GM18951 (cell line): ENCODE results near the gene SPTBN1.
A peak's percentile ranks its signal among the peaks of the same experiment; 100 is the strongest.

Experiments
- POLR2A ChIP-seq: IDR thresholded peaks from 4 replicates; pipeline ENCODE4 v1.6.1; 2011; ENCODE audit warnings: mild to moderate bottlenecking; ENCODE audit not compliant: insufficient read length, insufficient read depth; ENCODE audit errors: extremely low read depth
- in situ Hi-C: fragments of 300-500 bp; cut with MboI; formaldehyde crosslinking; loops from one replicate; pipeline ENCODE4 v1.12.0; 2022; ENCODE audit warnings: low sequenced_read_pairs, mixed read lengths, inconsistent platforms; ENCODE audit not compliant: unreplicated experiment

Gene SPTBN1

DNA sequence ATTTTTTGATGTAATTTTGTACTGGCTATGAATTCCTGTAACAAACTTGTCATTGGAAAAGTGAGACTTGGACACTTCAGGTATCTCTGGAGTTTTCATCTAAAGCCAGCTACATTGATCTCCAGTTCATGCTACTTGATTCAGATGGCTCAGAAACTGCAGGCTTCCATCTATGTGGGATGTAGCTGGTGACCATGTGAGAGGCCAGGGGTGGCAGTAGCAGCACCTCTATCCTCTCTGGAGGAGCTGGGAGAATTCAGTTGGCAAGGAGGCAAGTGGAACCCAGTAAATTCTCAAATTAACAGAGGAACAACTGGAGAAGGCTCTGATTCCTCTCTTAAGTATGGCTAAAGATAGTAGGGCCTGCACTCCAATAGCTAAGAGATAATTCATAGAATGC is 10.0 kb upstream of the SPTBN1 start:
- in situ Hi-C loops, result no loop called here
- no peak for TF ChIP-seq POLR2A

DNA sequence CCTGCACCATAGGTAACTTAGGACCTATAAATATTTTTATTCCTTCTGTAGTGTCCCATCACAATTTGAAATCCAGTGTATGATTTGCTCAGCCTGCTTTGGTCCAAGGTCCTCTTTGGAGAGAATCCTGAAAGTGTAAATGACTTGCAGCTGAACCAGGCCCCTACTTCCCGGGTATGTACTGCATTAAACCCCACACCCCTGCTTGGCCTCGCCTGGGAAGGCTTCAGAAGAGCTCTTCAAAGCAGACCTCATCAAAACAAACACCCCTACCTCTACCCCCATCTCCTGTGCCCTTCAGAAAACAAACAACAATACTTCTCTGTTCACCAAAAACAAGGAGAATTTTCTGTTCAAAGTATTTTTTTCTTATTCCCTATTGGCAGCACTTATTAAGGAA is 9.5 kb upstream of the SPTBN1 start:
- in situ Hi-C loops, result no loop called here

DNA sequence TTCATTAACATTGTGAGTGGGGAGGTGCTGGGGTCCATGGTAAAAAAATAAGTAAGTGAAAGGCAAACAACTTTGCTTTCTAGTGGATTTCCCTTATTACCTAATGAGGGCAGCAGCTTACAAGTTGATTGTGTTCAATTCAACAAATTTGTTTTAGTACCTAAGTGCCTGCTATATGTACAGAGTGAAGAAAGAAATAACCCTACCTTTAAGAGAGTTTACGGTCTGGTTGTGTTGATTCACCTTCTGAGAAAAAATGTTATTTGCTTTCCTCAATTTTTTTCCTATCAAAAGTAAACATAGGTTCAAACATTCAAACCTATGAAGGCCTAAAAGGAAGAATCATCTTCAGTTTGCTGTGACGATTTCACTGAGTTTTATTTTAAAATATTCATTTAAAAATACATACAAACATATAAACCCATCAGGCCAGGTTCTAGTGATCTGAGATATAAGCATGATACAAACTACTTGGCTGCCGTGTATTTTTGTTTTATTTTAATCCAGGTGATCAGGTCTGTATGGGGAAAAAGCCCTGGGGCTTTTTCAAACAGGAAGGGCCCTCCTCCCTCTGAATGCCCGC is 1.5 kb upstream of the SPTBN1 start:
- TF ChIP-seq POLR2A, result no peak
- in situ Hi-C loops, result no loop called here

More for the DNA sequence above, 9.5 kb upstream of the SPTBN1 start:
- no peak for TF ChIP-seq POLR2A

DNA sequence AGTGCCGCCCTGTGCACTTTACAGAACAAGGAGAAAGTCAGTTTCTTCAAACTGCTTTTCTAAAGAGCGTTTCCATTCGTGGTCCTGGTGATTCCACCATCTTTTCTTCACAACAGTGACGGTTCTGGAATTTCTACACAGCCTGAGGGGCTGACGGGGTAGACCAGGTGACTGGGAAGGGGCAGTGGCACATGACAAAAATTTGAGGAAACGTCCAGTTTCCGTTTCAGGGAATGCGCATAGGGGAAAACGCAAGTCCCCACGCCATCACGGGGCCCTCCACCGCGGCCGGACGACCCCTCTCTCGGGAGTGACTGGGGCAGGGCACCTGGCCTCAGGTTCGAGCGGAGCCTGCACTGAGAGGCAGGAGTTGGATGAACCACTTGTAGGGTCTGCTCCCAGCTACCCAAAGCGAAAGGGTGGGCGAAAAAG is 980 bp upstream of the SPTBN1 start:
- in situ Hi-C loops, result no loop called here
- no peak for TF ChIP-seq POLR2A

DNA sequence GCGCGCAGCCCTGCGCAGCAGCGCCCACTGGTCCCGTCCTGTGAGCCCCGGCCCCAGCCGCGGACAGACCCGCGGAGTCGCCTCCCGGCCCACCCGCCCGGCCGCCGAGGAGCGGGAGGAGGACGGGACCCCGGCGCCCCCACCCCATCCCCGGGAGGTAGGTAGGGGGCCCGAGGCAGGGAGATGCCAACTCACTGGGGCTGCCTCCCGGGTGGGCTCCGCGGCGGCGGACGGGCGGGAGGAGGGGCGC is 160 bp downstream of the SPTBN1 start:
- in situ Hi-C loops, result no loop called here
- TF ChIP-seq POLR2A, result peak; percentile 26

DNA sequence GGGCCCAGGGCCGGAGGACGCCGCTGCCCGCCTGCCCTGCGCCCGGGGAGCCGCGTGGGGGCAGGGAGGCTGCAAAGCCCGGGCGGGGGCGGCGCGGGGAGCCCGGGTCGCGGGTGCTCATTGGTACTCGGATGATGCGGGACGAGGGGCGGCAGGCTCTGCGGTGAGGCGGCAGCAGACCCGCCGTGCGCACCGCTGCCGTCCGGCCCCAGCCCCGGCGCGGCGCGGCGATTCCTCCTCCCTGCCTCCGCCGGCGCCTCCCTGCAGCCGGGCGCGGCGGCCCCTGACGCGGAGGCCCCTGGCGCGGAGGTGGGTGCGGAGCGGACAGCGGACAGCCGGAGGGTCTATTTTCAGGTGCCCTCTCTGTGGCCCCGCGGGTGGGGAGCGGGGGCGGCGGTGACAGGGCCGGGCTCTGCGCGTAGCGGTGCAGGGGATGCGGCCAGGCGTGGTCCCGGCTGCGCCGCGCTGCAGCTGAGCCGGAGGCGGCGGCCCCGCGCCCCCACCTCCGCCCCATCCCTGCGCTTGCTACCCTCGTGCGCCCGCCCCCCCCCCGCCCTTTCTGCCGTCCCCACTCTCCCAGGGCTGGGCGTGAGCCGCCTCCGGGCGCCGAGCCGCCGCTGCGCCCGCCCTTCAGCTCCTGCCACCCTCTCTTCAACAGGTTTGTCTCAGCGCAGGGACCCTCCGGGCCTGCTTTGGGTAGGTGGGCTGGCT is 640 bp downstream of the SPTBN1 start:
- in situ Hi-C loops, result no loop called here
- TF ChIP-seq POLR2A, result no peak

DNA sequence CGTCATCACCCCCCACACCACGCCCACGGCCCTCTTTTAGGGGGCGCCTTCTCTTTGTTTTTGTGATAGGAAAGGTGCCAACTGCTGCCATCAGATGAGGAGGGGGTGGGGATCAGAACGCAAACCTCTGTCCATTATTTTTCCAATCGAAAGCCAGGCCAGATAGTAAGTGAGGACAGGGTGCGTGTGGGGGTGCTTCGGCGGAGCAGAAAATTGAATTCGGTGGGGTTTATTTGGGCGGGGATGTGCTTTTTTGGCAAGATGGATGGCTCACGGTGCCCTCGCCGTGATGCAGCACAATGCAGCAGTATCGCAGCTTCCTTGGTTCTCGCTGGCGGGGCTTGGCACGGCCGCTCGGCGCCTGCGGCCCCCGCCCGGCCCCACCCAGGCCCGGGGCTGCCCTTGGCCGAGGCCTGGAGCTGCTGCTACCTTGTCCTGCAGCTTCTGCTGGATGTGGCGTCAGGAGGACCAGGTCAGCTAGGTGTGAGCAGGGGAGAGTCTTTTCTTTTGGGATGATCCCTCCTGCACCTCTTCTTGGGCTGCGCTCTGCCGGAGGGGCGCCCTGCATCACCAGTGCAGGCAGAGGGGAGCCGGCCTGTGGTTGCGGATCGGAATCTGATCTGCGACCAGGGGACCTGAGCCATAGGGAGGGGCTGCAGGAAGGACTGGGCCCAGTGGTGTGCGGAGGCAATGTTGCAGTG is 1.3 kb downstream of the SPTBN1 start:
- in situ Hi-C loops, result no loop called here
- no peak for TF ChIP-seq POLR2A

DNA sequence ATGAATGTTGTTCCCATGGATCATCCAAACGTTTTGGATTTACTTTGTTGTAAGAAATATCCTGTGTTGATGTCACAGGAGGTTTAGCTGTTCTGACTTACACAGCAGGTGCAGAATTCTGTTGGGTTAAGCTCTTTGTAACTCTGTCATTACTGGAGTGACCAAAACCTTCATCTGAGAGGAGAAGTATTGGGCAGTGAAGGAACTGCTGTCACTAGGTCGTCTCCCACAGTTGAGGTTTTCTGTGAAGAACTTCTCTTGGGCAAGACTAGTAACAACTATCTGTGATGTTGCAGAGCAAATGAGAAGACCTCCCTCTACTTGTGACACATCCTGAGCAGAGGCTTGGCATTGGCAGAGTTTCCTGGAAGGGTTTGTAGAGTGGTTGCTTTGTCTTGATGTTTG is 2.9 kb downstream of the SPTBN1 start:
- in situ Hi-C loops, result no loop called here
- no peak for TF ChIP-seq POLR2A

DNA sequence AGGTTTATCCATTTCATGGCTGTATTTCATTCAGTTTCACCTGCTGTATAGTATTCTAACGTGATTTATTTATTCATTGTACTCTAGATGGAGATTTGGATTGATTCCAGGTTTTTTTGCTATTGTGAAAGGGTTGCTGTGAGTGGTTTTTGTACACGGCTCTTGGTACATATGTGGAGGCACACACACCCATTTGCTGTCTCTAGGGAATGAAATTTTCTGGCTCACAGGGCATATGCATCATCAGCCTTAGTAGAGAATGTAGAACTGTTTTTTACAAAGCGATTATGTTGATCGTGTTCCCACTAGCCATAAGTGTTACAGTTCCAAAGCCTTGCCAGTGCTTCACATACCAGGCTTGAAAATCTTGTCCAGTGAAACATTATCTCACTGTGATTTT is 5.1 kb downstream of the SPTBN1 start:
- in situ Hi-C loops, result no loop called here
- TF ChIP-seq POLR2A, result no peak

DNA sequence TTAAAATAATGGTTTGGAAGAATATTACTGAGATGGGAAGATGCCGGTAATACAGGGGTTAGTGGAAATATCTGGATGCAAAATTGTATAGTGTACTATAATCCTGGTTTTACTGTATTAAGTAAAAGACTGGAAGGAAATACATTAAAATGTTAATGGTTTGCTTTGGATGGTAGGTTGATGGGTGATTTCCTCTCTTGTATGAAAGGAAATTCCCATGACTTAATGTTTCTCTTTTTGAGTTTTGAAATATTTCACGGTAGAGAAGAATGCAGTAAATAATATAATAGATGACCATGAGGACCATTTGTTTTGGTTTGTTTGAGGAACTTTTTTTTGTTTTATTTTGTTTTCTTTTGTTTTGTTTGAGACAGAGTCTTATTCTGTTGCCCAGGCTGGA is 8.2 kb downstream of the SPTBN1 start:
- in situ Hi-C loops, result no loop called here

DNA sequence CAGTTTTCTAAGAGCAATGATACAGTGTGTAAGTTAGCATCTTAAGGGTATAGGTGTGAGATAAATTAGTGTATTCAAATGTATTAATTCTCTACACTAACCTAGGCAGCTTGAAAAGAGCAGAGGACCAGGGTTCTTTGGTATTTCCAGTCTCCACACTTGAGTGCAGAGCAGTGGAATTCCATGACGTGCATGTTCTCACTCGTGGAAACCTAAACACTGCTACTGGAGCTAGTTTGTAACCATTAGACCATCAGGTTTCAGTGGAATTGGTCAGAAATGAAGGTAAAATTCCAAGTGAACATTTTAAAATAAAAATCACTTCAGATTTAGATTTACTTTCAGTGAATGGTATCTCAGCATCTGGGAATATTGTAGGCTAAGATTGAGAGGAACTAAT is 9.0 kb downstream of the SPTBN1 start:
- in situ Hi-C loops, result no loop called here
- TF ChIP-seq POLR2A, result no peak

More for the DNA sequence above, 8.2 kb downstream of the SPTBN1 start:
- no peak for TF ChIP-seq POLR2A

DNA sequence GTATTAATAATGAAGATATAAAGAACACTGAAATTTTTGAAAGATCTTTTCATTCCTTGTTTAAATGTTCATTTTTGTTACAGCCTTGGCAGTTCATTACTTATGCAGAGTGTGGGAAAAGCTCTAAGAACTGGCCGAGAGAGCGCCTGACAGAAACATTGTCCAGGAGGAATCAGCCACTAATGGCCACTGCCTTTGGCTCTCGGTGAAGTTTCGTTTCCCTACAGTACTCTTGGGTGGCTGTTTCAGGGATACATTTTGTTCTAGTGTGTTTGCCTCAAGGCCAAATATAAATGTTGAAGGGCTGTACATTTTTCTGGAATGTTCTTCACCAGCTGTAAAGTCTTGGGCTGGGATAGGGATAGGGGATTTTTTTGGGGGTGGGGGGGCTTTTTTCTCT is 10.7 kb downstream of the SPTBN1 start:
- in situ Hi-C loops, result no loop called here
- TF ChIP-seq POLR2A, result no peak

DNA sequence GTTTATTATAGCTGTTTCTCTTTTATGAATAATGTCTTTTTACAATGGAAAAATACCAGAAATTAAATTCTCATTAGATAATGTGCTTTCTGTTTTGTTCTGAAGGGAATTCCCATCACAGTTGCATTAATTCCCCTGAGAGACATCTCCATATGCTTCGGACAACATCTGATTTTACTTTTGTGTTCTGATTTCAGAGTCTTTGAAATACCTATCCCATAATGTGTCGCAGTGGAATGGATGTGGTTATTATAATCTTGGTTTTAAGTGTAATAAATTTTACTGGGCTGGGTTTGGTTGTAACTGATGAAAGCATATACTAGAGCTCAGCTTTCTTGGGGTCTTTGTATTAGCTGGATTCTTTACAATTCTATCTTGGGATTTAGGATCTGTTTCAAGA is 12.5 kb downstream of the SPTBN1 start:
- no peak for TF ChIP-seq POLR2A
- in situ Hi-C loops, result no loop called here

DNA sequence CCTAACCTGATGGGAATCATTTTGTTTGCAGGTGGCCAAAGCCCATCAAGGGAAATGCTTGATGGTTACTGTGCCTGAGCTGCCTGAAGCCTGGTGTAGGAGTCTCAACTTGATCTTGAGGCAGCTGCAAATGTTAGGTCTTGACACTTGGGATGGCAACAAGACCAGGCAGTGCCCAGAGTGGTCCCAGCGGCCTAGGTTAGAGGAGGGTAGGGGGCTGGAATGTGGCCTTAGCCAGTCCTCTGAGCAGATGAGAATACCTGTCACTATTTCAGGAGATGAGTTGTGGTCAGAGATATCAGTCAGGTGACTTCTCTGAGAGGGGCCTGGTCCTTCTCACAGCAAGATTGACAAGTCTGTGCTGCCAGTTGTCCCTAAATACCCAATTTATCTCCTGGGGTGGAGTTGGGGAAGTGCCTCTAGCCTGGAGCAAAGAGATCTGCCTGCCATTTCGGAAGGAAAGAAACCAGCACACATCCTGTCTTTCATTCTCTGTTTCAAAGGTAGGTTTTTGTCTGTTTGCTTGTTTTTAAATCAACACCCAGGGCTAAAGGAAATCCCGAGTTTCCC is 13.4 kb downstream of the SPTBN1 start:
- in situ Hi-C loops, result no loop called here

More for the DNA sequence above, 13.4 kb downstream of the SPTBN1 start:
- TF ChIP-seq POLR2A, result no peak
